Adipose tissue (tissue), 3 donors: ENCODE measurements around the gene GYS1. TPM values are rescaled to one million over a fixed set of nuclear protein-coding genes. Genes with fewer than 3 reads are reported as not detected.
"Not testable (repeated sequence)": the region's sequence is repeated elsewhere in the genome, so short reads cannot be mapped to it uniquely, and the experiment has no call there.

Experiments used
- H3K27ac ChIP-seq: one replicate; pipeline ENCODE4 v1.5.1; 2013; ENCODE audit warnings: low read depth, low read length
- WGBS, 3 donors: extraction: QIAGEN DNeasy Blood & Tissue Kit; methylation state at CpG; one replicate each; pipeline ENCODE4 v1.1.7; 2013; 5-methylcytosine and 5-hydroxymethylcytosine counted together
- polyA plus RNA-seq, 3 donors: library from polyadenylated mRNA; stranded (reverse); fragments of 200-250 nt; gene quantifications; one replicate each; pipeline ENCODE4 v1.2.3, GENCODE V29; 2013
- donor health status: healthy with polysubstance abuse.
- donor health status: Bipolar disorder and iron deficiency.
- donor health status: healthy.

Gene GYS1
- 10 to 100 TPM; 20.1 to 73.8 (median 31.2) TPM for polyA plus RNA-seq

GRCh38 chr19:48993175-48994034 lies at the start of gene GYS1, which contains the start of gene RUVBL2:
GYS1 (minus strand) TSS chr19:48993309; CDS start chr19:48993112, 197 bp downstream.
RUVBL2 (plus strand) TSS chr19:48993887; CDS start chr19:48993912, 25 bp downstream.
- 0 to 1% (median 0%) methylated on average over 56 of the region's 56 CpGs for WGBS, 3 donors
- H3K27ac ChIP-seq = peak within 1 kb of the TSS; percentile 59

GRCh38 chr19:49042666-49043065 lies 49.6 kb upstream of the GYS1 start:
- WGBS, 3 donors = 72 to 94% (median 74%) methylated on average over 1 to 3 of the region's 4 CpGs

GRCh38 chr19:49042177-49042576 lies 49.1 kb upstream of the GYS1 start:
- 65 to 83% (median 81%) methylated on average over 17 of the region's 17 CpGs for WGBS, 3 donors
- H3K27ac ChIP-seq = no peak overlapping the region

More at GRCh38 chr19:49042666-49043065, 49.6 kb upstream of the GYS1 start:
- H3K27ac ChIP-seq = not testable (repeated sequence)

GRCh38 chr19:49039736-49040135 lies 46.6 kb upstream of the GYS1 start:
- H3K27ac ChIP-seq = not testable (repeated sequence)
- WGBS, 3 donors = 66 to 71% (median 69%) methylated on average over 6 to 9 of the region's 9 CpGs

- H3K27ac ChIP-seq = not testable (repeated sequence)
- 80 to 90% (median 87%) methylated on average over 26 of the region's 26 CpGs for WGBS, 3 donors
Observed at GRCh38 chr19:49038557-49039276, 45.6 kb upstream of the GYS1 start.

GRCh38 chr19:49038111-49038510 lies 45.0 kb upstream of the GYS1 start:
- 79 to 93% (median 90%) methylated on average over 5 to 6 of the region's 8 CpGs for WGBS, 3 donors
- not testable (repeated sequence) for H3K27ac ChIP-seq

- not testable (repeated sequence) for H3K27ac ChIP-seq
- WGBS, 3 donors = 50 to 67% (median 51%) methylated on average over 12 to 18 of the region's 18 CpGs
Observed at GRCh38 chr19:49036815-49037214, 43.7 kb upstream of the GYS1 start, which contains the start of gene CGB1. CGB1 (minus strand) TSS chr19:49036895; CDS start chr19:49036711, 184 bp downstream.

GRCh38 chr19:49031642-49032301 lies 38.7 kb upstream of the GYS1 start, which contains the start of gene CGB2:
CGB2 (plus strand) TSS chr19:49031890; CDS start chr19:49032096, 206 bp downstream.
- not testable (repeated sequence) for H3K27ac ChIP-seq
- WGBS, 3 donors = 23 to 25% (median 23%) methylated on average over 25 to 28 of the region's 28 CpGs

- H3K27ac ChIP-seq = not testable (repeated sequence)
- WGBS, 3 donors = 90 to 93% (median 91%) methylated on average over 3 to 6 of the region's 8 CpGs
Observed at GRCh38 chr19:49030323-49030722, 37.2 kb upstream of the GYS1 start.

- not testable (repeated sequence) for H3K27ac ChIP-seq
- WGBS, 3 donors = 80 to 88% (median 84%) methylated on average over 12 to 14 of the region's 14 CpGs
Observed at GRCh38 chr19:49029749-49030148, 36.6 kb upstream of the GYS1 start.

- H3K27ac ChIP-seq = not testable (repeated sequence)
- WGBS, 3 donors = 83 to 84% methylated on average over 3 to 9 of the region's 9 CpGs; no CpG with 5 or more reads in 1 of the 3 donors
Observed at GRCh38 chr19:49028686-49029085, 35.6 kb upstream of the GYS1 start.

GRCh38 chr19:49025599-49025998 lies 32.5 kb upstream of the GYS1 start:
- not testable (repeated sequence) for H3K27ac ChIP-seq
- WGBS, 3 donors = 85 to 90% (median 85%) methylated on average over 23 of the region's 23 CpGs

GRCh38 chr19:49025088-49025487 lies 32.0 kb upstream of the GYS1 start:
- WGBS, 3 donors = 77 to 89% (median 86%) methylated on average over 3 to 4 of the region's 6 CpGs
- not testable (repeated sequence) for H3K27ac ChIP-seq

GRCh38 chr19:49024233-49024632 lies 31.1 kb upstream of the GYS1 start, which contains the start of gene CGB3:
CGB3 (minus strand) TSS chr19:49024333; CDS start chr19:49023971, 362 bp downstream.
- not testable (repeated sequence) for H3K27ac ChIP-seq
- 45 to 70% (median 66%) methylated on average over 9 to 13 of the region's 15 CpGs for WGBS, 3 donors

- H3K27ac ChIP-seq = no peak overlapping the region
- 89 to 94% (median 91%) methylated on average over 9 of the region's 9 CpGs for WGBS, 3 donors
Observed at GRCh38 chr19:49022116-49022515, 29.0 kb upstream of the GYS1 start.

GRCh38 chr19:49020931-49021895 lies 28.1 kb upstream of the GYS1 start:
- WGBS, 3 donors = 36 to 53% (median 40%) methylated on average over 16 of the region's 16 CpGs
- no peak overlapping the region for H3K27ac ChIP-seq

- no peak overlapping the region for H3K27ac ChIP-seq
- 33 to 77% (median 62%) methylated on average over 11 of the region's 11 CpGs for WGBS, 3 donors
Observed at GRCh38 chr19:49020342-49020741, 27.2 kb upstream of the GYS1 start.
